GM19463 (cell line): ENCODE measurements around the gene XYLT1.
A peak's percentile ranks its signal among the peaks of the same experiment; 100 is the strongest.
"Not testable (repeated sequence)": the region's sequence is repeated elsewhere in the genome, so short reads cannot be mapped to it uniquely, and the experiment has no call there.

ENCODE experiments used
- ATAC-seq: cut with Tn5 transposase; IDR thresholded peaks from one replicate; pipeline ENCODE4 v1.9.1; 2021; ENCODE audit warnings: mild to moderate bottlenecking, moderate library complexity; ENCODE audit not compliant: unreplicated experiment

The XYLT1 gene

GRCh38 chr16:17316005-17316404 is 154.8 kb downstream of the XYLT1 start:
- ATAC-seq = no peak

GRCh38 chr16:17313793-17314547 is 156.8 kb downstream of the XYLT1 start:
- ATAC-seq = no peak

GRCh38 chr16:17313085-17313611 is 157.6 kb downstream of the XYLT1 start:
- no peak for ATAC-seq

- ATAC-seq = no peak
These were observed 158.6 kb downstream of the XYLT1 start for GRCh38 chr16:17312094-17312710.

GRCh38 chr16:17311333-17312093 is 159.2 kb downstream of the XYLT1 start:
- ATAC-seq = no peak

- no peak for ATAC-seq
These were observed 161.2 kb downstream of the XYLT1 start for GRCh38 chr16:17309510-17309909.

GRCh38 chr16:17308186-17308585 is 162.6 kb downstream of the XYLT1 start:
- no peak for ATAC-seq

- no peak for ATAC-seq
These were observed 163.3 kb downstream of the XYLT1 start for GRCh38 chr16:17307504-17307903.

- no peak for ATAC-seq
These were observed 164.0 kb downstream of the XYLT1 start for GRCh38 chr16:17306745-17307144.

GRCh38 chr16:17306211-17306610 is 164.5 kb downstream of the XYLT1 start:
- not testable (repeated sequence) for ATAC-seq

- no peak for ATAC-seq
These were observed 165.1 kb downstream of the XYLT1 start for GRCh38 chr16:17305694-17306093.

- no peak for ATAC-seq
These were observed 166.2 kb downstream of the XYLT1 start for GRCh38 chr16:17304491-17305119.

- no peak for ATAC-seq
These were observed 166.7 kb downstream of the XYLT1 start for GRCh38 chr16:17304106-17304490.

- ATAC-seq = no peak
These were observed 167.7 kb downstream of the XYLT1 start for GRCh38 chr16:17303101-17303500.

- ATAC-seq = no peak
These were observed 168.1 kb downstream of the XYLT1 start for GRCh38 chr16:17302620-17303019.

- ATAC-seq = peak; percentile 4
These were observed 168.5 kb downstream of the XYLT1 start for GRCh38 chr16:17302214-17302613.

- ATAC-seq = peak; percentile 83
These were observed 169.1 kb downstream of the XYLT1 start for GRCh38 chr16:17301593-17302135.

GRCh38 chr16:17301184-17301583 is 169.6 kb downstream of the XYLT1 start:
- no peak for ATAC-seq

GRCh38 chr16:17299790-17300189 is 171.0 kb downstream of the XYLT1 start:
- no peak for ATAC-seq

- ATAC-seq = no peak
These were observed 172.5 kb downstream of the XYLT1 start for GRCh38 chr16:17298238-17298637.

GRCh38 chr16:17296431-17296830 is 174.3 kb downstream of the XYLT1 start:
- no peak for ATAC-seq
